Endothelial cell of umbilical vein (primary cell): ENCODE data around the gene ZNF497. TPM values are rescaled to one million over a fixed set of nuclear protein-coding genes. Genes with fewer than 3 reads are reported as not detected.

Experiments used
- BruUV-seq: library from RNA; stranded (reverse); fragments of 400-500 nt; replicated peaks from 2 replicates; lab custom pipeline; 2021; lab: Mats Ljungman, UMichigan
- CTCF ChIA-PET: fragments of 300-600, 350-600 bp; sonication (Branson Sonifier 250); formaldehyde crosslinking; loops from one replicate; lab custom pipeline; 2021; ENCODE audit warnings: antibody characterized with exemption, inconsistent platforms; lab: Charles Lee
- POLR2A ChIA-PET: fragments of 300-600, 350-600 bp; sonication (Branson Sonifier 250); formaldehyde crosslinking; loops from one replicate; lab custom pipeline; 2021; ENCODE audit warnings: antibody characterized with exemption, inconsistent platforms; lab: Charles Lee
- DNase-seq: peaks from one replicate; pipeline ENCODE4 v3.0.0-alpha.2; 2011; ENCODE audit warnings: low read depth, low spot score
- FAIRE-seq: peaks from 2 replicates; lab custom pipeline; 2011; peaks lifted over from hg19 to GRCh38; lab: Jason Lieb, UNC
- H2AFZ ChIP-seq: 2 replicates; pipeline ENCODE4 v1.6.0; 2012; ENCODE audit warnings: low read depth, low read length, control low read depth, inconsistent platforms
- H3K27ac ChIP-seq: 2 replicates; pipeline ENCODE4 v1.5.1; 2011; ENCODE audit warnings: low read depth, mild to moderate bottlenecking, control low read depth, low read length, moderate library complexity; ENCODE audit not compliant: insufficient read depth
- H3K27me3 ChIP-seq, 2 experiments: 2 replicates each; pipeline versions ENCODE4 v1.6.0 to v1.6.1; 2011; ENCODE audit warnings: low read length in 2 of 2, mixed read lengths in 1 of 2; ENCODE audit not compliant: control insufficient read depth in 2 of 2, insufficient read depth in 2 of 2
- H3K36me3 ChIP-seq, 2 experiments: 2 replicates in 1 of 2; 3 replicates in 1 of 2; pipeline ENCODE4 v1.5.1; 2011; ENCODE audit warnings: low read length in 2 of 2, mild to moderate bottlenecking in 1 of 2, moderate library complexity in 1 of 2; ENCODE audit not compliant: control insufficient read depth in 2 of 2, insufficient read depth in 2 of 2; ENCODE audit errors: extremely low read depth in 1 of 2
- H3K4me1 ChIP-seq: 3 replicates; pipeline ENCODE4 v1.5.1; 2011; ENCODE audit warnings: mild to moderate bottlenecking, low read length; ENCODE audit not compliant: control insufficient read depth, insufficient read depth; ENCODE audit errors: extremely low read depth
- H3K4me2 ChIP-seq: 2 replicates; pipeline ENCODE4 v1.6.1; 2011; ENCODE audit warnings: low read length, control low read depth, mixed read lengths; ENCODE audit not compliant: insufficient read depth
- H3K4me3 ChIP-seq, 3 experiments: fragments of 200-600 bp in 1 of 3; sonication (generic), shearing (Covaris generic) in 1 of 3; replicated peaks in 1 of 3; 2 replicates each; pipeline ENCODE4 v1.5.1; 2011 to 2016; ENCODE audit warnings: control low read depth in 3 of 3, low read length in 3 of 3, mild to moderate bottlenecking in 2 of 3, inconsistent platforms in 1 of 3, low read depth in 1 of 3, moderate library complexity in 1 of 3; ENCODE audit not compliant: insufficient read depth in 1 of 3
- H3K79me2 ChIP-seq: 2 replicates; pipeline ENCODE4 v1.6.0; 2012; ENCODE audit warnings: low read length, inconsistent platforms; ENCODE audit not compliant: control insufficient read depth, insufficient read depth
- H3K9ac ChIP-seq: replicated peaks from 2 replicates; pipeline ENCODE3; 2011; ENCODE audit warnings: low read length, control low read depth; ENCODE audit not compliant: insufficient read depth; ENCODE audit errors: extremely low read depth
- H3K9me1 ChIP-seq: replicated peaks from 3 replicates; pipeline ENCODE4 v1.6.0; 2011; ENCODE audit warnings: mild to moderate bottlenecking, low read length; ENCODE audit not compliant: control insufficient read depth, insufficient read depth; ENCODE audit errors: extremely low read depth
- H3K9me3 ChIP-seq: replicated peaks from 2 replicates; pipeline ENCODE4 v1.5.1; 2012; ENCODE audit warnings: low read length, inconsistent platforms; ENCODE audit not compliant: control insufficient read depth, insufficient read depth
- H4K20me1 ChIP-seq: replicated peaks from 2 replicates; pipeline ENCODE3; 2011; ENCODE audit warnings: mild to moderate bottlenecking, low read length; ENCODE audit not compliant: control insufficient read depth, insufficient read depth; ENCODE audit errors: extremely low read depth
- CTCF ChIP-seq, 2 donors: IDR thresholded peaks; 1 replicate in 1 of 2; 2 replicates in 1 of 2; pipeline ENCODE4 v1.5.1; 2011; ENCODE audit warnings: low read length in 2 of 2, mild to moderate bottlenecking in 2 of 2, moderate library complexity in 2 of 2, control low read depth in 1 of 2, inconsistent platforms in 1 of 2, low read depth in 1 of 2; ENCODE audit not compliant: insufficient read depth in 1 of 2; ENCODE audit errors: extremely low read depth in 1 of 2
- EZH2 ChIP-seq: IDR thresholded peaks from 2 replicates; pipeline ENCODE4 v1.6.1; 2012; ENCODE audit warnings: borderline replicate concordance, low read depth, mild to moderate bottlenecking, moderate library complexity, low read length, inconsistent platforms; ENCODE audit not compliant: severe bottlenecking
- FOS ChIP-seq: IDR thresholded peaks from 2 replicates; pipeline ENCODE4 v1.6.1; 2011; ENCODE audit warnings: mild to moderate bottlenecking, low read length, moderate library complexity, borderline replicate concordance; ENCODE audit not compliant: insufficient read depth
- GATA2 ChIP-seq: IDR thresholded peaks from 2 replicates; pipeline ENCODE4 v1.7.0; 2011; ENCODE audit warnings: low read depth, mild to moderate bottlenecking, moderate library complexity, mixed read lengths, low read length; ENCODE audit not compliant: insufficient read length, insufficient read depth
- JUN ChIP-seq: IDR thresholded peaks from 2 replicates; pipeline ENCODE4 v1.6.1; 2011; ENCODE audit warnings: borderline replicate concordance, low read depth; ENCODE audit not compliant: insufficient read length, insufficient read depth
- MAX ChIP-seq: IDR thresholded peaks from 2 replicates; pipeline ENCODE4 v1.6.1; 2011; ENCODE audit not compliant: insufficient read depth, insufficient read length
- MYC ChIP-seq: IDR thresholded peaks from one replicate; pipeline ENCODE4 v1.6.1; 2011; ENCODE audit warnings: mild to moderate bottlenecking, low read depth, low read length
- POLR2A ChIP-seq: IDR thresholded peaks from 2 replicates; pipeline ENCODE4 v1.6.1; 2012; ENCODE audit warnings: low read depth, mild to moderate bottlenecking, control low read depth, low read length
- POLR2AphosphoS5 ChIP-seq: IDR thresholded peaks from 2 replicates; pipeline ENCODE4 v1.6.1; 2012; ENCODE audit warnings: low read depth, mild to moderate bottlenecking, control low read depth, low read length, moderate library complexity; ENCODE audit not compliant: insufficient read depth
- dilution Hi-C: fragments of 300-500 bp; cut with MboI; formaldehyde crosslinking; loops from one replicate; pipeline ENCODE4 v1.15.0; 2019; ENCODE audit warnings: low sequenced_read_pairs; ENCODE audit not compliant: extremely low pct_ligation_motif_present
- intact Hi-C: fragments of 100-400 bp; cut with micrococcal nuclease; formaldehyde crosslinking; loops from one replicate; pipeline ENCODE4 v1.10.0; 2022
- polyA plus RNA-seq, 4 experiments: library from polyadenylated mRNA; depleted of rRNA in 3 of 4; stranded (reverse) in 3 of 4; unstranded in 1 of 4; fragments of >200 nt; gene quantifications; 2 replicates each; pipeline versions ENCODE4 v1.2.1 to v1.2.3, GENCODE V29; 2011 to 2012; ENCODE audit warnings: missing spikeins in 1 of 4
- total RNA-seq: library from RNA; stranded (reverse); gene quantifications from 2 replicates; pipeline ENCODE4 v1.2.3, GENCODE V29; 2021

ZNF497 gene
- total and polyA plus RNA-seq, 2 donors (not counting 3 experiments of a cell fraction or from before 2014, with no cell fraction given), result 0.40 to 1.3 TPM

GRCh38 chr19:58396691-58397532, 34.4 kb upstream of the ZNF497 start:
- no peak overlapping the region for H3K4me3 ChIP-seq
- no peak overlapping the region for H3K27ac ChIP-seq
- dilution Hi-C loops (no loop called here), intact Hi-C loops (no loop called here)
- no peak overlapping the region for H3K4me2 ChIP-seq
- no peaks in the 10 kb centered on the region for H4K20me1 ChIP-seq
- H3K79me2 ChIP-seq, result peaks cover 3% of the 10 kb centered on the region
- no TSS peak for BruUV-seq
- no peak for TF ChIP-seq GATA2
- TF ChIP-seq JUN, result no peak
- no peak for TF ChIP-seq EZH2
- TF ChIP-seq CTCF (IDR thresholded peaks at IDR 0.05; ENCODE audit: extremely low read depth in 1 of 2, insufficient read depth in 1 of 2, low read depth in 1 of 2, low read length in 2 of 2), result no peak
- TF ChIP-seq POLR2A, result no peak
- TF ChIP-seq POLR2AphosphoS5, result no peak
- no peak for TF ChIP-seq MAX
- TF ChIP-seq FOS, result no peak
- TF ChIP-seq MYC, result no peak
- ChIA-PET POLR2A (no interaction called here), CTCF (no interaction called here)
- no peaks in the 10 kb centered on the region for H3K27me3 ChIP-seq
- no peaks in the 10 kb centered on the region for H3K9me3 ChIP-seq
- no peak overlapping the region for H3K9ac ChIP-seq
- no peaks in the 10 kb centered on the region for H3K9me1 ChIP-seq
- peaks cover 6 to 21% of the 10 kb centered on the region in 2 experiments for H3K36me3 ChIP-seq
- FAIRE-seq (no peak), DNase-seq (no peak)
- no peak overlapping the region for H2AFZ ChIP-seq
- peaks cover 8% of the 10 kb centered on the region for H3K4me1 ChIP-seq
